Daoy (cell line): Measurements from ENCODE around the gene SLC38A7. TPM values are rescaled to one million over a fixed set of nuclear protein-coding genes. Genes with fewer than 3 reads are reported as not detected.
"Not testable (repeated sequence)": the region's sequence is repeated elsewhere in the genome, so short reads cannot be mapped to it uniquely, and the experiment has no call there.

Experiments
- DNase-seq: peaks from one replicate; pipeline ENCODE4 v3.0.0-alpha.2; 2015; ENCODE audit warnings: low read depth
- total RNA-seq: library from RNA; depleted of rRNA; stranded (reverse); fragments of >200 nt; shearing (Covaris generic); gene quantifications from 2 replicates; pipeline ENCODE4 v1.2.3, GENCODE V29; 2014

The SLC38A7 gene
- total RNA-seq, 1 experiment from 2014 or later: 7.8 TPM

- no peak for DNase-seq
These were observed 6.3 kb downstream of the SLC38A7 start for GRCh38 chr16:58678269-58678668.

- DNase-seq: no peak
These were observed 13.5 kb downstream of the SLC38A7 start for GRCh38 chr16:58670946-58671583.

GRCh38 chr16:58670177-58670576, 14.4 kb downstream of the SLC38A7 start:
- no peak for DNase-seq

GRCh38 chr16:58665200-58665599, 19.4 kb downstream of the SLC38A7 start:
- no peak for DNase-seq

- peak; percentile 75 for DNase-seq
These were observed 23.3 kb downstream of the SLC38A7 start for GRCh38 chr16:58661199-58661830.

- DNase-seq: not testable (repeated sequence)
These were observed 24.7 kb downstream of the SLC38A7 start for GRCh38 chr16:58659911-58660310.

GRCh38 chr16:58658796-58659211, 25.8 kb downstream of the SLC38A7 start:
- no peak for DNase-seq

GRCh38 chr16:58656899-58657298, 27.7 kb downstream of the SLC38A7 start:
- no peak for DNase-seq

- no peak for DNase-seq
These were observed 29.4 kb downstream of the SLC38A7 start for GRCh38 chr16:58655215-58655596.

GRCh38 chr16:58654560-58655214, 29.9 kb downstream of the SLC38A7 start:
- no peak for DNase-seq

GRCh38 chr16:58652741-58653140, 31.8 kb downstream of the SLC38A7 start:
- DNase-seq: no peak

- no peak for DNase-seq
These were observed 32.6 kb downstream of the SLC38A7 start for GRCh38 chr16:58651965-58652348.

GRCh38 chr16:58649707-58650106, 34.9 kb downstream of the SLC38A7 start:
- no peak for DNase-seq

GRCh38 chr16:58647107-58647506, 37.5 kb downstream of the SLC38A7 start:
- DNase-seq: no peak

- no peak for DNase-seq
These were observed 39.6 kb downstream of the SLC38A7 start for GRCh38 chr16:58644765-58645487.

- no peak for DNase-seq
These were observed 40.5 kb downstream of the SLC38A7 start for GRCh38 chr16:58644108-58644507.

GRCh38 chr16:58640949-58641348, 43.6 kb downstream of the SLC38A7 start:
- no peak for DNase-seq

- no peak for DNase-seq
These were observed 44.7 kb downstream of the SLC38A7 start for GRCh38 chr16:58639836-58640235.

- no peak for DNase-seq
These were observed 45.3 kb downstream of the SLC38A7 start for GRCh38 chr16:58639230-58639629.

GRCh38 chr16:58638148-58639036, 46.2 kb downstream of the SLC38A7 start:
- DNase-seq: peak; percentile 74

- DNase-seq: not testable (repeated sequence)
These were observed 47.5 kb downstream of the SLC38A7 start for GRCh38 chr16:58637021-58637420.
